ENCODE results near the gene DPP6. TPM values are rescaled to one million over a fixed set of nuclear protein-coding genes. Genes with fewer than 3 reads are reported as not detected.
A peak's percentile ranks its signal among the peaks of the same experiment; 100 is the strongest.

Gene DPP6
- total and polyA plus RNA-seq, 9 of the 15 experiments (the other 6 are each of a cell fraction or from before 2014, with no cell fraction given) = not detected

GRCh38 chr7:154676422-154677073, 624.4 kb downstream of the DPP6 start (continued):
- TF ChIP-seq RREB1 (CRISPR knock-in tag; IDR thresholded peaks at IDR 0.05) = no peak
- no peak for TF ChIP-seq CHD1 (IDR thresholded peaks at IDR 0.05; ENCODE audit: low read length)
- no peak for TF ChIP-seq CHCHD3 (CRISPR knock-in tag; IDR thresholded peaks at IDR 0.05)
- peak; percentile 19; the same call in 1 of the 2 replicates for TF ChIP-seq REST (IDR thresholded peaks at IDR 0.05; ENCODE audit: borderline replicate concordance)
- no peak for TF ChIP-seq REST (CRISPR knock-in tag; IDR thresholded peaks at IDR 0.05; ENCODE audit: low read depth)
- TF ChIP-seq WHSC1 (IDR thresholded peaks at IDR 0.05; ENCODE audit: low read length) = no peak
- TF ChIP-seq RBM14 (IDR thresholded peaks at IDR 0.05; ENCODE audit: borderline replicate concordance, insufficient read depth, low read depth, low read length) = no peak
- TF ChIP-seq CCNT2 (IDR thresholded peaks at IDR 0.05; ENCODE audit: borderline replicate concordance, extremely low read depth, insufficient read length, low read depth, low read length) = no peak
- TF ChIP-seq MCM2 (IDR thresholded peaks at IDR 0.05; ENCODE audit: low read depth) = no peak
- TF ChIP-seq ZNF766 (CRISPR knock-in tag; conservative IDR thresholded peaks at IDR 0.05) = peak; percentile 77
- TF ChIP-seq BDP1 (IDR thresholded peaks at IDR 0.05; ENCODE audit: insufficient read depth, insufficient read length) = no peak
- TF ChIP-seq SIN3A (IDR thresholded peaks at IDR 0.05; ENCODE audit: borderline replicate concordance in 2 of 2, control insufficient read depth in 1 of 2, low read depth in 2 of 2, low read length in 2 of 2) = no peak; a peak in 1 of 4 replicates
- peak in 1 of 2 experiments; percentile 3; a peak in 1 of 4 replicates for TF ChIP-seq RCOR1 (IDR thresholded peaks at IDR 0.05; ENCODE audit: borderline replicate concordance in 1 of 2, low read depth in 2 of 2, low read length in 2 of 2)
- TF ChIP-seq TAF9B (IDR thresholded peaks at IDR 0.05; ENCODE audit: partially characterized antibody) = peak; percentile 58
